ENCODE measurements around the gene MICU2. TPM values are rescaled to one million over a fixed set of nuclear protein-coding genes. Genes with fewer than 3 reads are reported as not detected.

MICU2 gene
- 10 to 100 TPM; 36.0 to 51.4 (median 40.0) TPM for polyA plus RNA-seq (ENCODE audit: low read depth in 6 of 6)

- Mint-ChIP-seq H3K27ac (peak within 1 kb of the TSS; percentile 92 to 97 (median 96)), H3K4me1 (peaks cover 19 to 44% (median 29%) of the 10 kb centered on the region in 3 donors), H3K27me3 (peaks cover 15 to 22% (median 18%) of the 10 kb centered on the region in 3 donors), H3K4me3 (peak within 1 kb of the TSS; percentile 79 to 95 (median 90)), H3K9me3 (peaks cover 0 to 2% (median 0%) of the 10 kb centered on the region in 7 donors), H3K36me3 (peaks cover 0 to 10% of the 10 kb centered on the region in 2 donors)
- DNase-seq = peak; percentile 95
- peak; percentile 88 to 91 for ATAC-seq (ENCODE audit: low read depth in 2 of 2)
Measured at GRCh38 chr13:21603531-21604448, at the start of gene MICU2. TSS of gene MICU2 (minus strand) at chr13:21604170. CDS start at chr13:21604148, 22 bp downstream.

DNA sequence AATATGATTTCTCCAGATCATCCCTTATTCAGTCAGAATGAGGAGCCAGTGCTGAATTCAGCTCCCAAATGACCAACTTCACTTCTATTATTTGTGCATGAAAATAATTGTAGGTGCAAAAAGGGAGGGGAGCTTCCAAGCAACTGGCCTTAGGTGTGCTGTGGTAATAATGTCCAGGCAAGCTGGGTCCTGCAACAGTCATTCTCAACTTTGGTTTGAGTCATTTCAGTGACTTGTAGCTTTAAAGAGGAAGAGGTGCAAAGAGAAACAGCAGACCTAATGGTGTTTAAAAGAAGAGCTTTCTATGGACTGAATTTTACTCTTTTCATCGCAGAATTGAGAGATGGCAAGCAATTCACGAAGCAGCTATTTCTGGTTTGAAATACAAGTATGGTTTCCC lies 37.7 kb upstream of the MICU2 start:
- Mint-ChIP-seq H3K27ac (no peak overlapping the region), H3K36me3 (no peaks in the 10 kb centered on the region), H3K4me3 (no peak overlapping the region), H3K4me1 (peaks cover 0 to 10% (median 7%) of the 10 kb centered on the region in 3 donors), H3K27me3 (peaks cover 9 to 29% (median 16%) of the 10 kb centered on the region in 3 donors), H3K9me3 (peaks cover 0 to 1% (median 0%) of the 10 kb centered on the region in 7 donors)
- DNase-seq (no peak), ATAC-seq (ENCODE audit: low read depth in 2 of 2) (no peak)

GRCh38 chr13:21639561-21639960 lies 35.6 kb upstream of the MICU2 start:
- Mint-ChIP-seq H3K4me3 (no peak overlapping the region), H3K9me3 (peaks cover 0 to 1% (median 0%) of the 10 kb centered on the region in 7 donors), H3K36me3 (no peaks in the 10 kb centered on the region), H3K4me1 (peaks cover 0 to 10% (median 7%) of the 10 kb centered on the region in 3 donors), H3K27ac (no peak overlapping the region), H3K27me3 (peaks cover 14 to 26% (median 16%) of the 10 kb centered on the region in 3 donors)
- no peak for ATAC-seq (ENCODE audit: low read depth in 2 of 2)
- no peak for DNase-seq

- DNase-seq (peak; percentile 28), ATAC-seq (ENCODE audit: low read depth in 2 of 2) (no peak)
- H3K36me3 Mint-ChIP-seq = no peaks in the 10 kb centered on the region
- H3K27ac Mint-ChIP-seq = peak overlapping the region in 1 of 6 donors; percentile 76
- peaks cover 0 to 10% (median 7%) of the 10 kb centered on the region in 3 donors for H3K4me1 Mint-ChIP-seq
- peaks cover 0 to under 1% (median 0%) of the 10 kb centered on the region in 7 donors for H3K9me3 Mint-ChIP-seq
- H3K27me3 Mint-ChIP-seq = peaks cover 14 to 26% (median 16%) of the 10 kb centered on the region in 3 donors
- H3K4me3 Mint-ChIP-seq = no peak overlapping the region
Measured at GRCh38 chr13:21638319-21639282, 34.6 kb upstream of the MICU2 start.

DNA sequence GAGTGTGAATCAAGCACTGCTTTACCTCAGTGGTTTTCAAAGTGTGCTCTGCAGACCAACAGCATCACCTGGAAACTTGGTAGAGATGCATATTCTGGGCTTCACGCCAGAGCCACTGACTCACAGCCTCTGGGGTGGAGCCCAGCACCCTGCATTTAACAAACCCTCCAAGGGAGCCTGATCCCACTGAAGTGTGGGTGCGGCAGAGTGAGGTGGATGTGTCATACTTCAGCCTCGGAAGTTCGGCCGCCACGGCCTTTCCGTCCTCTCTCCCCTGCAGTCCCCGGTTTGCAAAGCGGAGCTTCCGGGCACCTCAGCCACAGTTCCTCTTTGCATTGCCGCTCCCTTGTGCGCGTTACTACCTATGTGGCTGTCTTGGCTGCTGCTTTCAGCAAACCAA lies 33.3 kb upstream of the MICU2 start:
- H3K36me3 Mint-ChIP-seq = peaks cover 0 to under 1% of the 10 kb centered on the region in 2 donors
- no peak overlapping the region for H3K27ac Mint-ChIP-seq
- ATAC-seq (ENCODE audit: low read depth in 2 of 2) = no peak
- H3K4me1 Mint-ChIP-seq = peaks cover 0 to 10% (median 7%) of the 10 kb centered on the region in 3 donors
- H3K9me3 Mint-ChIP-seq = peaks cover 0 to 3% (median 2%) of the 10 kb centered on the region in 7 donors
- H3K4me3 Mint-ChIP-seq = no peak overlapping the region
- H3K27me3 Mint-ChIP-seq = peaks cover 14 to 26% (median 17%) of the 10 kb centered on the region in 3 donors
- no peak for DNase-seq

GRCh38 chr13:21636656-21637055 lies 32.7 kb upstream of the MICU2 start:
- Mint-ChIP-seq H3K36me3 (peaks cover 2 to 7% of the 10 kb centered on the region in 2 donors), H3K4me3 (no peak overlapping the region), H3K27ac (no peak overlapping the region), H3K27me3 (peaks cover 14 to 30% (median 23%) of the 10 kb centered on the region in 3 donors), H3K4me1 (peaks cover 0 to 10% (median 7%) of the 10 kb centered on the region in 3 donors), H3K9me3 (peaks cover 1 to 9% (median 8%) of the 10 kb centered on the region in 7 donors)
- DNase-seq (no peak), ATAC-seq (ENCODE audit: low read depth in 2 of 2) (no peak)

GRCh38 chr13:21632196-21632595 lies 28.2 kb upstream of the MICU2 start:
- Mint-ChIP-seq H3K9me3 (peaks cover 5 to 19% (median 14%) of the 10 kb centered on the region in 7 donors), H3K27me3 (peaks cover 27 to 36% (median 30%) of the 10 kb centered on the region in 3 donors), H3K4me3 (no peak overlapping the region), H3K36me3 (peaks cover 7 to 16% of the 10 kb centered on the region in 2 donors), H3K4me1 (no peaks in the 10 kb centered on the region), H3K27ac (no peak overlapping the region)
- ATAC-seq (ENCODE audit: low read depth in 2 of 2) (no peak), DNase-seq (no peak)

- Mint-ChIP-seq H3K27me3 (peaks cover 12 to 30% (median 23%) of the 10 kb centered on the region in 3 donors), H3K27ac (no peak overlapping the region), H3K36me3 (peaks cover 0 to 7% of the 10 kb centered on the region in 2 donors), H3K9me3 (no peaks in the 10 kb centered on the region), H3K4me3 (no peak overlapping the region), H3K4me1 (no peaks in the 10 kb centered on the region)
- DNase-seq (no peak), ATAC-seq (ENCODE audit: low read depth in 2 of 2) (peak in 1 of 2 donors; percentile 35)
Measured at GRCh38 chr13:21625366-21625765, 21.4 kb upstream of the MICU2 start.

DNA sequence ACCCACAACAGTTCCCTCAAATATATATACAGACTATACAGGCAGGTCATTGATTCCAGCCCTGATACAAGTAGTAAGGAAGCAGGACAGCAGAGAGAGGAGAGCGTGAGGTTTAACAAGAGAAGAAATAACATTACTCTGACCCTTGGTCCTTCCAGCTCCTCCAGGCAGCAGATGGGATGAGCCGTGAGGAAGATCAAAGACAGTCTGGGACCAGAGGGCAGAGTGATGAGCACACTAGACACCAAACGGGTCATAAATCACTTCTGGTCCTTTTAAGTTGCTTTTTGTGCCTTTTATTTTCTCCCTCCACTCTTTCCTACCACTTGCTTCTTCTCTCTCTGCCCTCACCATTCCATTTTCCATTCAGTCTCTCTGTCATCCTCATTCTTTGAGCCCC lies 16.9 kb upstream of the MICU2 start:
- Mint-ChIP-seq H3K4me3 (no peak overlapping the region), H3K36me3 (peaks cover 0 to 7% of the 10 kb centered on the region in 2 donors), H3K27me3 (peaks cover 6 to 47% (median 35%) of the 10 kb centered on the region in 3 donors), H3K27ac (no peak overlapping the region), H3K4me1 (peaks cover 0 to 12% (median 0%) of the 10 kb centered on the region in 3 donors), H3K9me3 (no peaks in the 10 kb centered on the region)
- DNase-seq (no peak), ATAC-seq (ENCODE audit: low read depth in 2 of 2) (no peak)

- Mint-ChIP-seq H3K27ac (no peak overlapping the region), H3K4me3 (no peak overlapping the region), H3K36me3 (peaks cover 0 to 7% of the 10 kb centered on the region in 2 donors), H3K4me1 (peaks cover 0 to 14% (median 0%) of the 10 kb centered on the region in 3 donors), H3K27me3 (peaks cover 6 to 47% (median 38%) of the 10 kb centered on the region in 3 donors), H3K9me3 (no peaks in the 10 kb centered on the region)
- DNase-seq = no peak
- no peak for ATAC-seq (ENCODE audit: low read depth in 2 of 2)
Measured at GRCh38 chr13:21619633-21620220, 15.8 kb upstream of the MICU2 start.

- peaks cover 0 to 1% of the 10 kb centered on the region in 2 donors for H3K36me3 Mint-ChIP-seq
- H3K27me3 Mint-ChIP-seq = peaks cover 3 to 39% (median 34%) of the 10 kb centered on the region in 3 donors
- ATAC-seq (ENCODE audit: low read depth in 2 of 2) (no peak), DNase-seq (no peak)
- peak overlapping the region in 2 of 8 donors; percentile 16 to 72 for H3K4me3 Mint-ChIP-seq
- peaks cover 0 to 14% (median 0%) of the 10 kb centered on the region in 3 donors for H3K4me1 Mint-ChIP-seq
- no peak overlapping the region for H3K27ac Mint-ChIP-seq
- no peaks in the 10 kb centered on the region for H3K9me3 Mint-ChIP-seq
Measured at GRCh38 chr13:21616880-21617279, 12.9 kb upstream of the MICU2 start.

DNA sequence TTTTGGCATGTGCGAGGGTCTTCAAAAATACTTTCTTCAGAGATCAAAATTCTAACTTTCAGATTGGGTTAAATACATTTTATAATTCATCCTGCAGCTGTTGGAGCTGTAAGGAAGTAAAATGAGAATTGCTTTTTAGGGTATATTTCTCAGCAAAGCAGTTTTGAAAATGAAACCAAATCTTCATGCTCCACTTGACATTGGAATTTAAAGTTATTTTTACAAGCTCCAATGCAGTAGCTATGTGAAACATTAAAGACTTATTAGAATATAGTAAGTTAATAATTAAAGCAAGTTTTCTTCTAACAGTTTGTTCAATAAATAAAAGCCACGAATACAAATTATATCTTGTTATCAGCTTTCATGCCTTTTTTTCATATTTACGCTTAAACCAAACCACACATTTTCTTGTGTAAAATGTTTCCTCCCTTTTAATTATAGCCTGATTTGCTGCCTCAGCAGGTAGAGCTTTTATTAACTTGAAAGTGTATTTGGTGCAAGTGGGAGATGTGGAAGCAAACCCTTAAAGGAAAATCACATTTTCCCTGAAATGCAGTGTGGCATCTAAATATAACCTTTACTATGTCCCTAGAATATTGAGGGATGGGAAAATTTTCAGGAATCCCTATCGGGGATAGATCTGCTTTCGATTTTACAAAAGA lies 12.4 kb upstream of the MICU2 start:
- H3K27ac Mint-ChIP-seq = no peak overlapping the region
- no peaks in the 10 kb centered on the region for H3K9me3 Mint-ChIP-seq
- no peak overlapping the region for H3K4me3 Mint-ChIP-seq
- peaks cover 0 to 34% (median 30%) of the 10 kb centered on the region in 3 donors for H3K27me3 Mint-ChIP-seq
- no peak for DNase-seq
- H3K36me3 Mint-ChIP-seq = no peaks in the 10 kb centered on the region
- peaks cover 0 to 14% (median 0%) of the 10 kb centered on the region in 3 donors for H3K4me1 Mint-ChIP-seq
- ATAC-seq (ENCODE audit: low read depth in 2 of 2) = peak in 1 of 2 donors; percentile 39

Measured in naive B cell (primary cell).